NCI-H2196 treated with DMSO at 0.1 percent for 48 hours (cell line): Measurements from ENCODE around the gene ELOVL3.
"Not testable (repeated sequence)": the region's sequence is repeated elsewhere in the genome, so short reads cannot be mapped to it uniquely, and the experiment has no call there.

Experiments used
- DNase-seq: peaks from one replicate; lab custom pipeline; 2025; ENCODE audit not compliant: unreplicated experiment; lab: John Stamatoyannopoulos, UW

Gene ELOVL3

GRCh38 chr10:102247734-102248133, 21.6 kb downstream of the ELOVL3 start:
- no peak for DNase-seq

- DNase-seq: not testable (repeated sequence)
These were observed 26.4 kb downstream of the ELOVL3 start for GRCh38 chr10:102252508-102252907.

DNA sequence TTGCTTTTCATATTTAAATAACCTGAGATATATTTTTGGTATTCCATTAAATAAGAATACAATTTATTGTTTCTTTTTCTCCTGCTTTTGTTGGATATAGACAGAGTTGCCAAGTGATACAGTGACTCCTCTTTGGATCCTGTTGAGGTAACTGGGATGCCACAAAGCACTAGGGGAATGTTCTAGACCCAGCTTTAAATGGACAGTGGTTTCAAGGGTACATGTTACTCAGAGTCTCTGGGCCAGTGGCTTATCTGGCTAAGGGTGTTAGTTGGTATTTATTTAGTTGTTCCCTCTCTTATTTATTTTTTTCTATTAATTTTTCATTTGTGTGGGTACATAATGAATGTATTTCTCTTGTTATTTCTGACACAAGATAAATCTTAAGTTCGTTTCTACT, 28.3 kb downstream of the ELOVL3 start:
- DNase-seq: no peak

DNA sequence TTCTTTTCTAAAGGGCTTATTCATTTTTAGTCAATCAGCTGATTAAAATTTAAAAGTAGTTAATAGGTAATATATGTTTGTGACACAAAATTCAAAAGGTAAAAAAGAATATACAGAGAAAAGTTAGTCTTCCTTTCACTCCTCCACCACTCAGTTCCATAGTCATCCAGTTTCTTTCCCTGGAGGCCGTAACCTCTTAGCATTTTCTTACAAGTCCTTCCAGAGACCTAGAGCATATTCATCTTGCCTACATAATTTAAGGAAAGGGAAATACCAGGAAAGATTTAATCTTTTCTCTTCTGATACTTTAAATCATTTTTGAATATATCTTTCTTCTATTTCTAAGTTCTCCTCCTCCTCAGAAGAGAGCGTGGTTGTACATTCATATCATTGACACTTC, 29.3 kb downstream of the ELOVL3 start:
- DNase-seq: no peak

- DNase-seq: no peak
These were observed 35.1 kb downstream of the ELOVL3 start for GRCh38 chr10:102261196-102261595.

GRCh38 chr10:102261842-102262241, 35.7 kb downstream of the ELOVL3 start:
- no peak for DNase-seq

DNA sequence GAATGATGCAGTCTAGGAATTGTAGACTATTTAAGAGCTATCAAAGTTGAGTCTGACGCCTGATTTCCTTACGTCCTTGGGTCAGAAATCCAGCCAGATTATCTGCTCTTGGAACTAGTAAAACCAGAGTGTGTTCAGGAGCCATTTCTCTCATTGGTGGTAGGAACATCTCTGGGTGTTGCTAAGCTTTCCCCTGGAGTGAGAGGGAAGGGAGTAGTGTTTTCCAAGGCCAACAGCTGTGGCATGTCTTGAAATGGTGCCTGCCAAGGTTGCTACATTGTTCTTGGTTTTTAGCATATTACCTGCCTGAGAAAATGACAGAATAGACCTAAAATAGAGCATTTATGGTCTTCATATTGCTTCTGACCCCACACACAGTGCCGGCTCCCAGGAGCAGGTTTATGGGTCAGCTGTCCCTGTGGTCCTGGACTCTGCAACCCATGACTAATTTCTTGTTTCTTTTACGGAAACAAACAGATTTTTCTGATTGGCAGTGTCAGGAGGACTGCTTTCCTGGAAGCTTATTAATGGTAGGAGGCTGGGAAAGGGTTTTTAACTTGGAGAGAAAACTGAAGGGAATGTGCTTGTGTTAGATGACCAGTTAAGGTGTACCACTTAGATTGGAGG, 36.8 kb downstream of the ELOVL3 start:
- DNase-seq: no peak

- DNase-seq: no peak
These were observed 38.3 kb downstream of the ELOVL3 start for GRCh38 chr10:102264371-102264770.

DNA sequence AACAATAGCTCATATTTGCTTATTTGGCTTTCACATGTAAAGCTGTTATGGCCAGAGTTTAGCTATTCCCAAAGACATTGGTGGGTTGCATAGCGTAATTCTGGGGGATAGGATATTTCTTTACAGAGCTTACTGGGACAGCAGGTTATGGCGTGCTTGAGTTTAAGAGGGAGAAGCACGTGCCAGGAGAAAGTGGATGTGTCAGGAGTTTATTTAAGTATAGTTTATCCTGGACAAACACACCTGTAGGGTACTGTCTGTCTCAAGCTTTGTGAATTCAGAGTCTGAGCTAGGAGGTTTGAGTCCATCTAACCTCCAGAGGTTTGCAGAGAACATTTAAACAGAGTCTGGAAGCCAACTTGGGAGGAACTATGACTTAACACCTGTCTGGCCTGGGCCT, 40.6 kb downstream of the ELOVL3 start:
- no peak for DNase-seq

- DNase-seq: no peak
These were observed 41.6 kb downstream of the ELOVL3 start for GRCh38 chr10:102267748-102268147.

- no peak for DNase-seq
These were observed 42.3 kb downstream of the ELOVL3 start for GRCh38 chr10:102268375-102268888.

DNA sequence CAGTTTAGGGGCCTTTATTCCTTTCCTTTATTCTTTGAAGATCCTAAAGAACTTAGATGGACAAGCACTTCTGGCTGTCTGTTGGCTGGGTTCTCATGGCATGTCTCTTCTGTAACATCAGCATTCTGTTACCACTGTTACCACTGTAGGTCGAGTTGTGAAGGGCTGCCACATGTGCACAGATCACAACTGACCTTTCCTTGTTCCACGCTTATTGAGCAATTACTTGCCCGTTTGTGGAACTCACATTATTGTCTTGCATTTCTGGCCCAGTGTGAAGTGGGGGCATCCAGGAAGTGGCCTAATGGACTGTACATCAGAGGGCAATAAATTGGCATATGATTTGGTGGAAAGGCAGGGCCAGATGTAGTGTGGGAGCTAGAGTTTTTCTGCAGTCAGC, 42.9 kb downstream of the ELOVL3 start:
- no peak for DNase-seq

- no peak for DNase-seq
These were observed 48.0 kb downstream of the ELOVL3 start for GRCh38 chr10:102274062-102274461.

DNA sequence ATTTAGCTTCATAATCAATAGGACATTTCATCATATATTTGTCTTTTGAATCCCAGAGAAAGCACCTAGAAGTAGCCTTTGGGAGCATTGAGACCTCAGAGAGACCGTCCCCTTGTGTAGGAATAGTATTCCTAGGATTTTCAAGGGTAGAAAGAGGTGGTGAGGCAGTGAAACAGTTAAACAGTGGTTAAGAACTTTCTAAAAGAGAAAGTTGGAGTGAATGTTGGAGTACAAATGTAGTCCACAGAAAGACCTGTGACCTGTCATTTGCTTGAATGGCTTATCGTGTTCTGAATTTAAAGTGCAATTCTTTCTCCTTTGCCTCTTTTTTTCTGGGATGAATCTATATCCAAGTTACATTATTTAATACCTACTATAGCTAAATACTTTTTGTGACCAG, 49.2 kb downstream of the ELOVL3 start:
- DNase-seq: no peak

- DNase-seq: no peak
These were observed 53.0 kb downstream of the ELOVL3 start for GRCh38 chr10:102279104-102279503.
